OCI-LY3 (cell line): Measurements from ENCODE around the gene FHL2.

ENCODE experiments used
- CTCF ChIP-seq: fragments of 200-600, 300-600 bp; sonication (generic); IDR thresholded peaks from 2 replicates; pipeline ENCODE4 v1.5.1; 2014; ENCODE audit warnings: antibody characterized with exemption, low read length, low read depth
- EZH2phosphoT487 ChIP-seq: fragments of 200-600 bp; shearing (Covaris generic); IDR thresholded peaks from 2 replicates; pipeline ENCODE4 v1.6.1; 2018; ENCODE audit warnings: antibody characterized with exemption, mixed run types, low read depth

- TF ChIP-seq CTCF (no peak), EZH2phosphoT487 (no peak)
Measured at GRCh38 chr2:105371810-105372209, 27.0 kb downstream of the FHL2 start.
